ENCODE measurements around the gene LRPPRC.

LRPPRC gene

DNA sequence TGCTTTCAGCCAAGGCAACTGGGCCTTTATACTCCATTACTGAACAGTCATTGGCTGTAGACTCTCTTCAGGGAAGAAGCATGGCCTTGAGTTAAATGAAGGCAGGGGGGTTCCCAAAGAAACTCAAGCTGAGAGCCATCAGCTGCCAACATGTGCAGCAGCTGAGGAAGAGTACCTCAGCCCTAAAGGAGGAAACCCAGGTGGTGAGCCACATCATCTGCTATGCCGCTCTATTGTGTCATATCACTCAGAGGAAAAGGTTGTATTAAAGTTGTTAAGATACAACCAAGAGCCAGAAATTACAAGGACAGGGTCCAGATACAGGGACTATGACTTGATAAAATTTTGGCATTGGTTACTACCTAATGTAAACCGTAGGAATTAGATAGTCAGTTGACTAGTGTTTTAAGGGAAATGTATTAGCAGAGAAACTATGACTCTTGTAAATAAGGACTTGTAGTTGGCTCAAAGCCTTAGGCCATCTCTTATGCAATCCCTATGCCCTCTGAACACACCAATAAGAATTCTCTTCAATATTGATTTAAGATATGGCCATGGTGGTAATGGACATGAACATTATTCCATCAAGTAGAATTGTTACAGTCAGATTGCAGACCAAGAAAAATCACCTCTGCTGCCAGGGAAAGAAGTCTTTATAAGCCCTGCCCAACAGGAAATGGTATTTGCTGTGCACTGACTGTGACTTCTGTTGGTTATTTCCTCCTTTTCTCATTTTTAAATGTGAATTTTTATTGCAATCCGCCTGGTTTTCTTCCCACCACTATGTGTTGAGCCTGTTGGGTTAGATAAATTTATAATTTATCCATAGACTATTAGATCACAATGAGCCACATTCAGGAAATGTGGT, 9.2 kb upstream of the LRPPRC start:
- H3K27me3 Mint-ChIP-seq, result no peaks in the 10 kb centered on the region
- peak overlapping the region; percentile 48 for H3K27ac Mint-ChIP-seq
- no peaks in the 10 kb centered on the region for H3K9me3 Mint-ChIP-seq
- peaks cover 16 to 19% of the 10 kb centered on the region in 2 donors for H3K4me1 Mint-ChIP-seq
- ATAC-seq (replicated peaks) (peak; percentile 52 to 74), DNase-seq (no peak)
- no peaks in the 10 kb centered on the region for H3K36me3 Mint-ChIP-seq
- H3K4me3 Mint-ChIP-seq, result no peak overlapping the region

DNA sequence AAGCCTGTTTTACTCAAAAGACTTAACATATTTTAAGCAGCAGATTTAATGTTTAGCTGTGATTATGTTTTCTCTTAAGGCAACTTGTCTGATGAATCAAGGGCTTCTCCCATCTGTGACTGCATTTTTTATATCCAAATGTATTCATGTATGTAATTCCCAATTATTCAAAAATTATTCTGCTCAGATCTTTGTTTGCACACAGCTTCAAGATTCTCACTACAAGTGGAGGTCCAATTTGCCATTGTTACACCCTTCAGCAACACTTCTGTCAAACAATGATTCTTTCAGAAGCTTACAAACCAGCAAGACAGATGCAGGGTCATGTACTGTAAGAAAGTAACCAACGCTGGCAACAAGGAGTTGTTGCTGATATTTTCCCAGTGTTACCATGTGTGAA, 5.9 kb upstream of the LRPPRC start:
- no peak for ATAC-seq (replicated peaks)
- H3K4me1 Mint-ChIP-seq, result peaks cover 18 to 19% of the 10 kb centered on the region in 2 donors

DNA sequence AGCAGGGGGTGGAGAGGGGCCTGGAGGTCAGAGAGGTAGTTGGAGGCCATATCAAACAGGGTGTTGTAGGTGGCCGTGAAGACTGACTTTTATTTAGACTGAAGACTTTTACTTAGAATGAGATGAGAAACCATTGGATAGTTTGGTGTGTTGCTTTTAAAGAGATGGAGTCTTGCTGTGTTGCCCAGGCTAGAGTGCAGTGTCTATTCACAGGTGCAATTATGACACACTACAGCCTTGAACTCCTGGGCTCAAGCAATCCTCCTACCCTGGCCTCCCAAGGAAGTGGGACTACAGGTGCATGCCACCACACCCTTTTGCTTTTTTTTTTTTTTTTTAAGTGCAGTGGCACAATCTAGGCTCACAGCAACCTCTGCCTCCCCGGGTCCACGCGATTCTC, 2.5 kb upstream of the LRPPRC start:
- Mint-ChIP-seq H3K9me3 (no peaks in the 10 kb centered on the region), H3K4me1 (peaks cover 15 to 22% of the 10 kb centered on the region in 2 donors), H3K4me3 (no peak overlapping the region), H3K27ac (no peak overlapping the region), H3K27me3 (peaks cover 0 to 8% of the 10 kb centered on the region in 2 donors), H3K36me3 (peaks cover 12 to 21% of the 10 kb centered on the region in 2 donors)
- ATAC-seq (replicated peaks) (no peak), DNase-seq (no peak)

More for the DNA sequence above, 5.9 kb upstream of the LRPPRC start:
- no peak overlapping the region for H3K27ac Mint-ChIP-seq
- no peaks in the 10 kb centered on the region for H3K9me3 Mint-ChIP-seq
- no peaks in the 10 kb centered on the region for H3K36me3 Mint-ChIP-seq
- DNase-seq, result no peak
- H3K4me3 Mint-ChIP-seq, result no peak overlapping the region
- H3K27me3 Mint-ChIP-seq, result peaks cover 0 to 8% of the 10 kb centered on the region in 2 donors

- peaks cover 36 to 48% of the 10 kb centered on the region in 2 donors for H3K4me1 Mint-ChIP-seq
- no peak overlapping the region for H3K27ac Mint-ChIP-seq
- peak overlapping the region; percentile 4 to 61 for H3K4me3 Mint-ChIP-seq
- ATAC-seq (replicated peaks) (no peak), DNase-seq (no peak)
- no peaks in the 10 kb centered on the region for H3K27me3 Mint-ChIP-seq
- H3K9me3 Mint-ChIP-seq, result no peaks in the 10 kb centered on the region
- H3K36me3 Mint-ChIP-seq, result peaks cover 43 to 60% of the 10 kb centered on the region in 2 donors
Observed at GRCh38 chr2:43993437-43993836, 2.4 kb downstream of the LRPPRC start.

GRCh38 chr2:43989545-43989944, 6.2 kb downstream of the LRPPRC start:
- Mint-ChIP-seq H3K27ac (no peak overlapping the region), H3K4me1 (peaks cover 40 to 45% of the 10 kb centered on the region in 2 donors), H3K36me3 (peaks cover 38 to 71% of the 10 kb centered on the region in 2 donors), H3K9me3 (no peaks in the 10 kb centered on the region), H3K4me3 (no peak overlapping the region), H3K27me3 (no peaks in the 10 kb centered on the region)
- DNase-seq, result no peak
- no peak for ATAC-seq (replicated peaks)

GRCh38 chr2:43986600-43986999, 9.2 kb downstream of the LRPPRC start:
- Mint-ChIP-seq H3K27me3 (no peaks in the 10 kb centered on the region), H3K4me1 (peaks cover 17% of the 10 kb centered on the region in 2 donors), H3K9me3 (no peaks in the 10 kb centered on the region), H3K36me3 (peaks cover 21 to 44% of the 10 kb centered on the region in 2 donors), H3K4me3 (no peak overlapping the region), H3K27ac (no peak overlapping the region)
- ATAC-seq (replicated peaks) (no peak), DNase-seq (no peak)

GRCh38 chr2:43985359-43985758, 10.4 kb downstream of the LRPPRC start:
- no peaks in the 10 kb centered on the region for H3K27me3 Mint-ChIP-seq
- ATAC-seq (replicated peaks) (no peak), DNase-seq (no peak)
- H3K27ac Mint-ChIP-seq, result no peak overlapping the region
- H3K4me3 Mint-ChIP-seq, result no peak overlapping the region
- H3K36me3 Mint-ChIP-seq, result peaks cover 13 to 44% of the 10 kb centered on the region in 2 donors
- no peaks in the 10 kb centered on the region for H3K9me3 Mint-ChIP-seq
- peaks cover 9 to 13% of the 10 kb centered on the region in 2 donors for H3K4me1 Mint-ChIP-seq

DNA sequence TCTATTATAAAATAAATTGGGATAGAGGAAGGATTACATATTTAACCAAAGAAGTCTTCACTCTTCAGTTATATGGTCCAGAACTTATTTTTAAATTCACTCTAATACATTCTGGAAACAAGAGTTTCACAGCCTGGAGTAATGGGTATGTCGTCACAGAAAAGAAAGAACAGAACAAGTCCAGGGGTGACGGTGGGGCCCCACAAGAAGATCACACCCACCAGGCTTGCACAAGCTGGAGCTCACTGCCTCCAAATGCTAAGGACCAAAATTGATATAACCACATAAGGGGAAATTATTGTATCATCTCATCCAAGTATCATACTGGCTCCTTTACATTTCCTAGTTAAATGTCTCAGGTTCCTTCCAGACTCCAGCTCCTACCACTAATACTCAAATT, 11.3 kb downstream of the LRPPRC start:
- Mint-ChIP-seq H3K27ac (no peak overlapping the region), H3K36me3 (peaks cover 10 to 39% of the 10 kb centered on the region in 2 donors), H3K4me1 (peaks cover 6 to 10% of the 10 kb centered on the region in 2 donors), H3K4me3 (no peak overlapping the region), H3K27me3 (no peaks in the 10 kb centered on the region), H3K9me3 (no peaks in the 10 kb centered on the region)
- no peak for ATAC-seq (replicated peaks)
- no peak for DNase-seq

- DNase-seq (no peak), ATAC-seq (replicated peaks) (no peak)
- H3K4me3 Mint-ChIP-seq, result no peak overlapping the region
- H3K36me3 Mint-ChIP-seq, result peaks cover 1 to 20% of the 10 kb centered on the region in 2 donors
- no peaks in the 10 kb centered on the region for H3K9me3 Mint-ChIP-seq
- H3K27me3 Mint-ChIP-seq, result no peaks in the 10 kb centered on the region
- H3K27ac Mint-ChIP-seq, result no peak overlapping the region
- H3K4me1 Mint-ChIP-seq, result peaks cover 4 to 6% of the 10 kb centered on the region in 2 donors
Observed at GRCh38 chr2:43980902-43981301, 14.9 kb downstream of the LRPPRC start.

DNA sequence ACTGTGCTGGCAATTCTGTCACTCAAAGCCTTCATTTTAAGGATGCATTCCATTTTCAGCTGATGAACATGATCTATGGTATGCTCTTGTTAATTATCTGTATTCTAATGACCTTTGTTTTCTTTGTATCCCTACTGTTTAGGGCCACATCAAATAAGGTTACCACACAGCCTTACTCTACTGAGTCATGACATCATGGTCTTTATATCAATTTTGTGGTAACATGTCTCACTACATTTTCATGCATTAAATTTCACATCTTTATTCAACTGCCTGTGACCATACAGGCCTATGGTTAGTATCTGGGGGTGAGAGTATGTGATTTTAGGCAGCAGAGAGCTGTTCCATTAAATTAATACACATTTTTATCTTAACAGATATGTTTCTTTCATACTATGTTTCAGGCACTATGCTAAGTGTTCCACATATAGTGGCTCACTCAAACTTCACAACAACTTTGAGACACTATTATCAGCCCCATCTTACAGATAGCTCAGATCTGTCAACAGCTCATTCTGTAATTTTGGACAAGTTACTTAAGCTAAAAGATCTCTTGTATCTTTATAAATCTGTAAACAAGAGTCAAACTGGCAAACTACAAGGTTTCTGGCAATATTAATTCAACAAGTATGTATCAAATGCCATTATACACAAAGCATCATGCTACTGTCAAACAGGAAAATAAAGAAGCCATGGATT, 18.0 kb downstream of the LRPPRC start:
- Mint-ChIP-seq H3K36me3 (peaks cover 12 to 21% of the 10 kb centered on the region in 2 donors), H3K4me1 (no peaks in the 10 kb centered on the region), H3K9me3 (no peaks in the 10 kb centered on the region), H3K27me3 (no peaks in the 10 kb centered on the region), H3K27ac (no peak overlapping the region), H3K4me3 (no peak overlapping the region)
- ATAC-seq (replicated peaks) (no peak), DNase-seq (no peak)

DNA sequence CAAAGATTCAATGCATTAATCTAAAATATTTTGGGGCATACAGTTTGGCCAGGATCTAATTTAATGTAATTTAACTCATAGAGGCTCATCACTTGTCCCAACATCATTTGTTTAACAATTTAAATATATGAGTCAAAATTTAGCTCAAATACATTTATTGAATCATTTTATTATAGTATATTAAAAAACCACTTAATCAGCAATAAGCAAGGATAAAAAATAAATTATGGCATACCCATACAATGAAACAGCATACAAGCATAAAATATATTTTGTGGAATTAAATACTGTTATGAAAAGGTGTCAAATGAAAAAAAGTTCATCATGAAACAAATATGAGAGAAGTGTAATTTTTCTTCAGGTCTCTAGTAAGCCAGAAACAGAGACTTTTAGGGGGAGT, 34.9 kb downstream of the LRPPRC start:
- Mint-ChIP-seq H3K27me3 (no peaks in the 10 kb centered on the region), H3K27ac (no peak overlapping the region), H3K4me3 (no peak overlapping the region), H3K4me1 (no peaks in the 10 kb centered on the region), H3K9me3 (no peaks in the 10 kb centered on the region), H3K36me3 (peaks cover 19 to 44% of the 10 kb centered on the region in 2 donors)
- DNase-seq (no peak), ATAC-seq (replicated peaks) (no peak)

DNA sequence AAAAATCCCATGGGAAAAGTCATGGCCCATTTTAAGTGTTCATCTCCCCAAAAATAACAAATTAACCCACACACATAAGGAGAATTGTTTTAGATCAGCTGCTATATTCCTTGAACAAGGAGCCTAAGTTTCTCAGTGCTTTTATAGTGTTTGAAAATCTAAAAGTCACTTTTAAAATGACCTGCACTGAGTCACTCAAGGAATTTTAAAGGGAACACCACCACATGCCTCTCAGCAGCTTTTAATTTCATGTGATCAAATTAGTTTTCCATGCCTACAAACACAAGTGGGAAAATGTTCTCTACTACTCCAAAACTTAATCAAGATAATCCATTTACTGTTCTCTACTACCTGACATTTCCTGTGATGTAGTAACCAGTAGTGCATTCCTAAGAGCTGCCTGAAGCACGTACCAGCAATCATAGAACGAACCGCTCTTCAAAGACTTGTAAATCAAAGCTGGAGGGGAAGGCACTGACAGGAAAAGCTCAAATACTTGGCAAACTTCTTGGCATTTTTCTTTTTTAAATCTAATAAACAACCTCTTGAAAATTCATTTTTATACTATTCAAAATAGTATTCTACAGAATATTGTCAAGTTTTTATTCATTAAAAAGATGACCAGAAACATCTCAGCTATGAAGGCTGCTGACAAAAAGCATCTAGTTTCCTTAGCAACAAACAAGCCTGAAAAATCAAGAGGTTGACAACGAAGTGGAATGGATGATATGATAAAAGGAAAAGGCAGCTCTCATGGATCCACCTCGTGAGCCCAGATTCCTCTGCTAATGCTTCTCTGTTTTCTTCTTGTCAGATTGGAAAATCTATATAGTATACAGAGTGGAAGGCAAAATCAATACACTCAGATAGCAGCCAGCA, 37.2 kb downstream of the LRPPRC start:
- DNase-seq (no peak), ATAC-seq (replicated peaks) (no peak)
- peaks cover 24 to 46% of the 10 kb centered on the region in 2 donors for H3K36me3 Mint-ChIP-seq
- H3K27me3 Mint-ChIP-seq, result no peaks in the 10 kb centered on the region
- H3K4me3 Mint-ChIP-seq, result no peak overlapping the region
- no peak overlapping the region for H3K27ac Mint-ChIP-seq
- H3K4me1 Mint-ChIP-seq, result no peaks in the 10 kb centered on the region
- no peaks in the 10 kb centered on the region for H3K9me3 Mint-ChIP-seq

GRCh38 chr2:43950383-43951008, 45.3 kb downstream of the LRPPRC start:
- Mint-ChIP-seq H3K36me3 (peaks cover 28 to 45% of the 10 kb centered on the region in 2 donors), H3K27me3 (no peaks in the 10 kb centered on the region), H3K4me1 (no peaks in the 10 kb centered on the region), H3K9me3 (no peaks in the 10 kb centered on the region), H3K4me3 (no peak overlapping the region), H3K27ac (no peak overlapping the region)
- DNase-seq, result no peak
- ATAC-seq (replicated peaks), result peak in 1 of 2 donors; percentile 41

DNA sequence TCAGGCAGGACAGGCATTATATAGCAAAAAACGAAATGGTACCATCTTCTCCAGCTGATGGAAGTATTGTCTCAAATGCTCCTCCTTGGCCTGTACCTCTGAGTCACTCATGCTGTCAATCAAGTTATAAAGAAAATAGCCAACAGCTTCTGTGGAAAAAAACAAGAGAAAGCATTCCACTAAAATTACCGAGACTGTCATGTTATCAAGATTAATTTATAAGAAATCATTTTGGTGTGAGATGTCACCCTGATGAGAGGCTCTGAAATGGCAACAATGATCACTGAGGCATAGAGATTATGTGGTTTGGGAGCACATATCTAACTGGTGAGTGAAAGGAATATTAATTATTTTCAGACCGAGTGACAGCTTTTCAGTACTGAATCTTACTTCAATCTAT, 47.4 kb downstream of the LRPPRC start:
- peaks cover 22 to 33% of the 10 kb centered on the region in 2 donors for H3K36me3 Mint-ChIP-seq
- H3K4me1 Mint-ChIP-seq, result no peaks in the 10 kb centered on the region
- H3K4me3 Mint-ChIP-seq, result no peak overlapping the region
- ATAC-seq (replicated peaks) (no peak), DNase-seq (no peak)
- H3K27me3 Mint-ChIP-seq, result no peaks in the 10 kb centered on the region
- H3K9me3 Mint-ChIP-seq, result no peaks in the 10 kb centered on the region
- no peak overlapping the region for H3K27ac Mint-ChIP-seq
